K562 (cell line): ENCODE measurements around the gene CTSF. TPM values are rescaled to one million over a fixed set of nuclear protein-coding genes. Genes with fewer than 3 reads are reported as not detected.

Experiments used
- ATAC-seq: fragments of 200-7000 bp; cut with Tn5 transposase; 3 replicates; pipeline ENCODE4 v1.9.1; 2020; ENCODE audit warnings: moderate library complexity
- BruUV-seq: library from RNA; stranded (reverse); fragments of 400-500 nt; replicated peaks from 2 replicates; lab custom pipeline; 2021; lab: Mats Ljungman, UMichigan
- CTCF ChIA-PET: fragments of 300-600 bp; formaldehyde crosslinking; extraction: SDS; loops from one replicate; lab custom pipeline; 2021; ENCODE audit warnings: low intra/inter-chr PET ratio; lab: Yijun Ruan, JAX
- POLR2A ChIA-PET: fragments of 300-600, 350-650 bp; sonication (Branson Sonifier 250); formaldehyde crosslinking; extraction: SDS; loops from one replicate; lab custom pipeline; 2021; ENCODE audit warnings: antibody characterized with exemption, inconsistent platforms; lab: Yijun Ruan, JAX
- DNase-seq, 4 experiments: peaks; one replicate each; pipeline versions ENCODE4 v3.0.0 to v3.0.0-alpha.2; 2011 to 2018; ENCODE audit warnings: low spot score in 3 of 4, mixed read lengths in 3 of 4; ENCODE audit errors: extremely low read depth in 1 of 4
- FAIRE-seq: peaks from 2 replicates; lab custom pipeline; 2011; peaks lifted over from hg19 to GRCh38; lab: Jason Lieb, UNC
- H2AFZ ChIP-seq: 2 replicates; pipeline ENCODE4 v1.6.0; 2011; ENCODE audit warnings: low read depth, low read length, control low read depth, inconsistent platforms
- H3K27ac ChIP-seq: fragments of 200-600 bp; 3 replicates; pipeline ENCODE4 v1.8.0; 2011; ENCODE audit warnings: low read depth, mild to moderate bottlenecking, control low read depth, inconsistent platforms, low read length, moderate library complexity, mixed read lengths; ENCODE audit errors: extremely low read depth
- H3K27me3 ChIP-seq, 2 experiments: fragments of 300-600 bp in 1 of 2; 2 replicates in 1 of 2; 3 replicates in 1 of 2; pipeline versions ENCODE4 v1.6.0 to v1.8.0; 2011; ENCODE audit warnings: inconsistent platforms in 2 of 2, low read length in 2 of 2, mild to moderate bottlenecking in 1 of 2, mixed read lengths in 1 of 2, moderate library complexity in 1 of 2; ENCODE audit not compliant: control insufficient read depth in 2 of 2, insufficient read depth in 2 of 2
- H3K36me3 ChIP-seq: fragments of 300-600 bp; 3 replicates; pipeline ENCODE4 v1.8.0; 2011; ENCODE audit warnings: mild to moderate bottlenecking, low read length, inconsistent platforms; ENCODE audit not compliant: control insufficient read depth, insufficient read depth
- H3K4me1 ChIP-seq, 2 experiments: fragments of 200-600 bp in 1 of 2; replicated peaks in 1 of 2; 2 replicates in 1 of 2; 3 replicates in 1 of 2; pipeline versions ENCODE4 v1.5.1 to v1.8.0; 2011; ENCODE audit warnings: inconsistent platforms in 2 of 2, low read length in 2 of 2, mild to moderate bottlenecking in 1 of 2, mixed read lengths in 1 of 2, moderate library complexity in 1 of 2; ENCODE audit not compliant: control insufficient read depth in 2 of 2, insufficient read depth in 2 of 2
- H3K4me2 ChIP-seq: 2 replicates; pipeline ENCODE4 v1.6.1; 2011; ENCODE audit warnings: low read length, control low read depth, inconsistent platforms, mixed read lengths; ENCODE audit not compliant: insufficient read depth
- H3K4me3 ChIP-seq: fragments of 200-600 bp; sonication (generic), shearing (Covaris generic); 2 replicates; pipeline ENCODE4 v1.5.1; 2016; ENCODE audit warnings: control low read depth, inconsistent platforms
- H3K79me2 ChIP-seq: fragments of 200-600 bp; 3 replicates; pipeline ENCODE4 v1.8.0; 2011; ENCODE audit warnings: low read length, inconsistent platforms; ENCODE audit not compliant: control insufficient read depth, insufficient read depth
- H3K9ac ChIP-seq, 2 experiments: 2 replicates each; pipeline versions ENCODE4 v1.6.0 to v1.6.1; 2011; ENCODE audit warnings: low read depth in 2 of 2, low read length in 2 of 2, control low read depth in 1 of 2, inconsistent platforms in 1 of 2, mild to moderate bottlenecking in 1 of 2, mixed read lengths in 1 of 2; ENCODE audit not compliant: insufficient read depth in 1 of 2
- H3K9me1 ChIP-seq: one replicate; pipeline ENCODE4 v1.6.0; 2011; ENCODE audit warnings: inconsistent platforms, mild to moderate bottlenecking, low read length, moderate library complexity; ENCODE audit not compliant: control insufficient read depth, insufficient read depth
- H3K9me3 ChIP-seq: replicated peaks from 2 replicates; pipeline ENCODE4 v1.5.1; 2011; ENCODE audit warnings: low read depth, low read length, inconsistent platforms; ENCODE audit not compliant: control insufficient read depth, insufficient read depth
- H4K20me1 ChIP-seq: replicated peaks from 2 replicates; pipeline ENCODE4 v1.6.1; 2011; ENCODE audit warnings: low read length, inconsistent platforms, mixed read lengths; ENCODE audit not compliant: control insufficient read depth, insufficient read depth
- FOXK2 ChIP-seq, 2 experiments: fragments of 450-650 bp; IDR thresholded peaks in 1 of 2; conservative IDR thresholded peaks in 1 of 2; 2 replicates each; pipeline ENCODE4 v1.6.1; 2016; ENCODE audit warnings: low read depth in 2 of 2, mild to moderate bottlenecking in 1 of 2
- HMG20B ChIP-seq: fragments of 250-450 bp; sonication (Bioruptor Pico); IDR thresholded peaks from 2 replicates; pipeline ENCODE4 v1.5.0; 2021; ENCODE audit warnings: mild to moderate bottlenecking
- KAT7 ChIP-seq: sonication (generic); formaldehyde crosslinking; IDR thresholded peaks from 2 replicates; pipeline ENCODE4 v1.8.0; 2022; ENCODE audit warnings: missing genetic modification reagents, mild to moderate bottlenecking, borderline replicate concordance
- MAFG ChIP-seq: fragments of 450-650 bp; conservative IDR thresholded peaks from 2 replicates; pipeline ENCODE4 v1.6.1; 2016; ENCODE audit warnings: missing genetic modification characterization, missing compliant biosample characterization
- MCM3 ChIP-seq: fragments of 450-650 bp; IDR thresholded peaks from 2 replicates; pipeline ENCODE4 v1.6.1; 2016
- NFATC3 ChIP-seq: fragments of 450-650 bp; IDR thresholded peaks from 2 replicates; pipeline ENCODE4 v1.6.1; 2017; ENCODE audit warnings: mild to moderate bottlenecking
- YY1 ChIP-seq, 3 experiments: IDR thresholded peaks; 2 replicates each; pipeline ENCODE4 v1.6.1; 2011; ENCODE audit warnings: low read length in 2 of 3, mild to moderate bottlenecking in 2 of 3, moderate library complexity in 2 of 3, borderline replicate concordance in 1 of 3, control low read depth in 1 of 3, low read depth in 1 of 3; ENCODE audit not compliant: insufficient read depth in 3 of 3, insufficient replicate concordance in 2 of 3, control insufficient read depth in 1 of 3, insufficient read length in 1 of 3; ENCODE audit errors: extremely low read depth in 1 of 3
- ZNF668 ChIP-seq: fragments of 250-450 bp; sonication (Bioruptor Pico); IDR thresholded peaks from 2 replicates; pipeline ENCODE4 v1.8.0; 2022; ENCODE audit warnings: mild to moderate bottlenecking, inconsistent platforms
- WGBS: fragments of 100-300 bp; shearing (Covaris generic); methylation state at CpG from one replicate; pipeline ENCODE4 v1.1.6; 2016; ENCODE audit warnings: low coverage, mixed read lengths; ENCODE audit not compliant: insufficient coverage; ENCODE audit errors: missing lambda C conversion rate; 5-methylcytosine and 5-hydroxymethylcytosine counted together
- in situ Hi-C: fragments of 300-500 bp; cut with MboI; formaldehyde crosslinking; loops from 4 replicates; pipeline ENCODE4 v1.15.0; 2018; ENCODE audit warnings: inconsistent platforms, mixed read lengths
- intact Hi-C: fragments of 100-400 bp; cut with micrococcal nuclease; formaldehyde crosslinking; loops from 2 replicates; pipeline ENCODE4 v1.14.2; 2022
- polyA plus RNA-seq, 8 experiments: library from polyadenylated mRNA; depleted of rRNA in 4 of 8; stranded (reverse) in 5 of 8; unstranded in 3 of 8; fragments of >200 nt; fragmentation: Nextera tagmentation in 2 of 8; fragmentation: Illumina TruSeq in 1 of 8; extraction: Ambion mirVana in 2 of 8; extraction: Trizol in 1 of 8; gene quantifications; 2 replicates each; pipeline versions ENCODE4 v1.2.1 to v1.2.3, GENCODE V29; 2011 to 2014; ENCODE audit warnings: inconsistent platforms in 1 of 8, missing spikeins in 1 of 8
- total RNA-seq, 7 experiments: library from RNA; depleted of rRNA in 6 of 7; stranded (reverse); fragments of >200 nt in 6 of 7; fragmentation: Illumina TruSeq in 2 of 7; extraction: Trizol in 2 of 7; gene quantifications; 2 replicates each; pipeline versions ENCODE4 v1.2.1 to v1.2.3, GENCODE V29; 2011 to 2021; ENCODE audit warnings: low replicate concordance in 1 of 7
- TF ChIP-seq, protein P1 (sequence below): sonication (generic); formaldehyde crosslinking; IDR thresholded peaks from 2 replicates; pipeline ENCODE4 v1.8.1; 2023; ENCODE audit warnings: missing genetic modification reagents, mild to moderate bottlenecking, borderline replicate concordance
- TF ChIP-seq, protein P2 (sequence below): fragments of 450-650 bp; conservative IDR thresholded peaks from 2 replicates; pipeline ENCODE4 v1.6.1; 2016; ENCODE audit warnings: missing genetic modification characterization, low read depth, mild to moderate bottlenecking, control low read depth, missing compliant biosample characterization

CTSF gene
- total and polyA plus RNA-seq, 9 of the 15 experiments (the other 6 are each of a cell fraction or from before 2014, with no cell fraction given) = 0.41 to 10.5 (median 3.8) TPM

DNA sequence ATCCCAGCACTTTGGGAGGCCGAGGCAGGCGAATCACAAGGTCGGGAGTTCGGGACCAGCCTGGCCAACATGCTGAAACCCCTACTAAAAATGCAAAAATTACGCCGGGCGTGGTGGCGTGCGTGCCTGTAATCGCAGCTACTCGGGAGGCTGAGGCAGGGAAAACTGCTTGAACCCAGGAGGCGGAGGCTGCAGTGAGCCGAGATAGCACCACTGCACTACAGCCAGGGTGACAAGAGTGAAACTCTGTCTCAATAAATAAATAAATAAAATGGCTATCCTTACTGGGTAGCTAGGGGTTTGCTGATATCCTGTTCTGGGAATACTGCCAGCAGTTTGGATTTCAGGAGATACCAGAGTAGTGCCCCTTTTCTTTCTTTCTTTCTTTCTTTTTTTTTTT lies 45.7 kb upstream of the CTSF start (continued):
- TF ChIP-seq, protein P1, sequence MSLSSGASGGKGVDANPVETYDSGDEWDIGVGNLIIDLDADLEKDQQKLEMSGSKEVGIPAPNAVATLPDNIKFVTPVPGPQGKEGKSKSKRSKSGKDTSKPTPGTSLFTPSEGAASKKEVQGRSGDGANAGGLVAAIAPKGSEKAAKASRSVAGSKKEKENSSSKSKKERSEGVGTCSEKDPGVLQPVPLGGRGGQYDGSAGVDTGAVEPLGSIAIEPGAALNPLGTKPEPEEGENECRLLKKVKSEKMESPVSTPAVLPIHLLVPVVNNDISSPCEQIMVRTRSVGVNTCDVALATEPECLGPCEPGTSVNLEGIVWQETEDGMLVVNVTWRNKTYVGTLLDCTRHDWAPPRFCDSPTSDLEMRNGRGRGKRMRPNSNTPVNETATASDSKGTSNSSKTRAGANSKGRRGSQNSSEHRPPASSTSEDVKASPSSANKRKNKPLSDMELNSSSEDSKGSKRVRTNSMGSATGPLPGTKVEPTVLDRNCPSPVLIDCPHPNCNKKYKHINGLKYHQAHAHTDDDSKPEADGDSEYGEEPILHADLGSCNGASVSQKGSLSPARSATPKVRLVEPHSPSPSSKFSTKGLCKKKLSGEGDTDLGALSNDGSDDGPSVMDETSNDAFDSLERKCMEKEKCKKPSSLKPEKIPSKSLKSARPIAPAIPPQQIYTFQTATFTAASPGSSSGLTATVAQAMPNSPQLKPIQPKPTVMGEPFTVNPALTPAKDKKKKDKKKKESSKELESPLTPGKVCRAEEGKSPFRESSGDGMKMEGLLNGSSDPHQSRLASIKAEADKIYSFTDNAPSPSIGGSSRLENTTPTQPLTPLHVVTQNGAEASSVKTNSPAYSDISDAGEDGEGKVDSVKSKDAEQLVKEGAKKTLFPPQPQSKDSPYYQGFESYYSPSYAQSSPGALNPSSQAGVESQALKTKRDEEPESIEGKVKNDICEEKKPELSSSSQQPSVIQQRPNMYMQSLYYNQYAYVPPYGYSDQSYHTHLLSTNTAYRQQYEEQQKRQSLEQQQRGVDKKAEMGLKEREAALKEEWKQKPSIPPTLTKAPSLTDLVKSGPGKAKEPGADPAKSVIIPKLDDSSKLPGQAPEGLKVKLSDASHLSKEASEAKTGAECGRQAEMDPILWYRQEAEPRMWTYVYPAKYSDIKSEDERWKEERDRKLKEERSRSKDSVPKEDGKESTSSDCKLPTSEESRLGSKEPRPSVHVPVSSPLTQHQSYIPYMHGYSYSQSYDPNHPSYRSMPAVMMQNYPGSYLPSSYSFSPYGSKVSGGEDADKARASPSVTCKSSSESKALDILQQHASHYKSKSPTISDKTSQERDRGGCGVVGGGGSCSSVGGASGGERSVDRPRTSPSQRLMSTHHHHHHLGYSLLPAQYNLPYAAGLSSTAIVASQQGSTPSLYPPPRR (CRISPR knock-in tag) = no peak

DNA sequence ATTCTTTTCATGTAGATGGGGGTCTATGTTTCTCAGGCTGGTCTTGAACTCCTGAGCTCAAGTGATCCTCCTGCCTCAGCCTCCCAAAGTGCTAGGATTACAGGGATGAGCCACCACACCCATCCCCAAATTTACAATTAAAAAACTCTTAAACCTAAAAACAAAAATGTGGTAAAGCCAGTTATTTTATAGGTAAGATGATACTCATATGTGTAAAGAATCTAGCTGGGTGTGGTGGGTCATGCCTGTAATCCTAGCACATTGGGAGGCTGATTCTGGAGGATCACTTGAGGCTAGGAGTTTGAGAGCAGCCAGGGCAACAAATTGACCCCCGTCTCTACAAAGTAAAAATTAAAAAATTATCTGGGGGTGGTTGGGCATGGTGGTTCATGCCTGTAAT lies 44.1 kb upstream of the CTSF start:
- in situ Hi-C loops (no loop called here), intact Hi-C loops (no loop called here)
- Histone ChIP-seq H3K36me3 (peaks cover 4% of the 10 kb centered on the region; the same call in 2 of the 3 replicates), H3K27me3 (no peaks in the 10 kb centered on the region), H2AFZ (no peak overlapping the region), H3K9ac (no peak overlapping the region), H3K9me1 (no peaks in the 10 kb centered on the region), H3K27ac (no peak overlapping the region), H3K4me3 (no peak overlapping the region), H3K4me1 (peaks cover 3 to 27% of the 10 kb centered on the region in 2 experiments; a peak in 3 of 5 replicates), H3K9me3 (no peaks in the 10 kb centered on the region), H3K4me2 (no peak overlapping the region), H4K20me1 (peaks cover 9% of the 10 kb centered on the region), H3K79me2 (peaks cover 25% of the 10 kb centered on the region)
- 63% methylated on average over 1 of the region's 1 CpG for WGBS
- FAIRE-seq (no peak), ATAC-seq (no peak), DNase-seq (no peak)
- BruUV-seq = no TSS peak
- TF ChIP-seq, protein P2, sequence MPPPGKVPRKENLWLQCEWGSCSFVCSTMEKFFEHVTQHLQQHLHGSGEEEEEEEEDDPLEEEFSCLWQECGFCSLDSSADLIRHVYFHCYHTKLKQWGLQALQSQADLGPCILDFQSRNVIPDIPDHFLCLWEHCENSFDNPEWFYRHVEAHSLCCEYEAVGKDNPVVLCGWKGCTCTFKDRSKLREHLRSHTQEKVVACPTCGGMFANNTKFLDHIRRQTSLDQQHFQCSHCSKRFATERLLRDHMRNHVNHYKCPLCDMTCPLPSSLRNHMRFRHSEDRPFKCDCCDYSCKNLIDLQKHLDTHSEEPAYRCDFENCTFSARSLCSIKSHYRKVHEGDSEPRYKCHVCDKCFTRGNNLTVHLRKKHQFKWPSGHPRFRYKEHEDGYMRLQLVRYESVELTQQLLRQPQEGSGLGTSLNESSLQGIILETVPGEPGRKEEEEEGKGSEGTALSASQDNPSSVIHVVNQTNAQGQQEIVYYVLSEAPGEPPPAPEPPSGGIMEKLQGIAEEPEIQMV = no peak
- no peak for TF ChIP-seq MAFG (tag)
- no peak for TF ChIP-seq HMG20B (CRISPR knock-in tag)
- TF ChIP-seq MCM3 = no peak
- no peak for TF ChIP-seq ZNF668 (CRISPR knock-in tag)
- no peak for TF ChIP-seq FOXK2 (conservative IDR thresholded peaks at IDR 0.05 in 1 of 2, IDR thresholded peaks at IDR 0.05 in 1 of 2; ENCODE audit: low read depth in 2 of 2)
- no peak for TF ChIP-seq KAT7 (CRISPR knock-in tag)
- no peak for TF ChIP-seq NFATC3
- no peak for TF ChIP-seq YY1 (IDR thresholded peaks at IDR 0.05; ENCODE audit: borderline replicate concordance in 1 of 3, control insufficient read depth in 1 of 3, extremely low read depth in 1 of 3, insufficient read depth in 3 of 3, insufficient read length in 1 of 3, insufficient replicate concordance in 2 of 3, low read depth in 1 of 3, low read length in 2 of 3)
- ChIA-PET CTCF (no interaction called here), POLR2A (interaction anchor here (0.6 to 1.6 kb wide), 3 partner anchors 18 to 122 kb away, joined by 3 to 6 read pairs (median 5); no protein-coding TSS in a partner anchor)
